ENCODE measurements around the gene GABRR3. TPM values are rescaled to one million over a fixed set of nuclear protein-coding genes. Genes with fewer than 3 reads are reported as not detected.

The GABRR3 gene
- not detected for total RNA-seq
- long read RNA-seq = 0 reads

GRCh38 chr3:98035208-98035607 lies at the start of gene GABRR3:
Gene GABRR3, minus strand, starts transcription at chr3:98035315. Its CDS starts 328 bp downstream, at chr3:98034987.
- intact Hi-C loops (cut with micrococcal nuclease) = no loop called here

GRCh38 chr3:98073486-98073885 lies 38.4 kb upstream of the GABRR3 start:
- Histone ChIP-seq H3K36me3 (no peaks in the 10 kb centered on the region), H3K4me3 (no peak overlapping the region), H3K27ac (replicated peaks) (no peak overlapping the region), H3K4me1 (no peaks in the 10 kb centered on the region), H3K27me3 (ENCODE audit: low read depth) (no peaks in the 10 kb centered on the region), H3K9me3 (replicated peaks) (no peaks in the 10 kb centered on the region)
- intact Hi-C loops (cut with micrococcal nuclease) = no loop called here
- TF ChIP-seq CTCF (IDR thresholded peaks at IDR 0.05; ENCODE audit: borderline replicate concordance) = no peak
- no peak for DNase-seq

More at GRCh38 chr3:98035208-98035607, at the start of gene GABRR3:
- no peak for TF ChIP-seq CTCF (IDR thresholded peaks at IDR 0.05; ENCODE audit: borderline replicate concordance)
- DNase-seq = no peak
- Histone ChIP-seq H3K36me3 (no peaks in the 10 kb centered on the region), H3K4me1 (peaks cover 5% of the 10 kb centered on the region), H3K27ac (replicated peaks) (no peak within 1 kb of the TSS), H3K4me3 (no peak within 1 kb of the TSS), H3K27me3 (ENCODE audit: low read depth) (peaks cover 48% of the 10 kb centered on the region), H3K9me3 (replicated peaks) (no peaks in the 10 kb centered on the region)

- no peaks in the 10 kb centered on the region for H3K36me3 ChIP-seq
- H3K27me3 ChIP-seq (ENCODE audit: low read depth) = no peaks in the 10 kb centered on the region
- no peaks in the 10 kb centered on the region for H3K9me3 ChIP-seq (replicated peaks)
- intact Hi-C loops (cut with micrococcal nuclease) = no loop called here
- no peak for DNase-seq
- TF ChIP-seq CTCF (IDR thresholded peaks at IDR 0.05; ENCODE audit: borderline replicate concordance) = no peak
- no peak overlapping the region for H3K27ac ChIP-seq (replicated peaks)
- H3K4me3 ChIP-seq = no peak overlapping the region
- H3K4me1 ChIP-seq = no peaks in the 10 kb centered on the region
These were observed 35.7 kb upstream of the GABRR3 start for GRCh38 chr3:98070840-98071239.

GRCh38 chr3:98068824-98069223 lies 33.7 kb upstream of the GABRR3 start:
- H3K9me3 ChIP-seq (replicated peaks) = no peaks in the 10 kb centered on the region
- H3K36me3 ChIP-seq = no peaks in the 10 kb centered on the region
- intact Hi-C loops (cut with micrococcal nuclease) = no loop called here
- no peaks in the 10 kb centered on the region for H3K4me1 ChIP-seq
- no peak overlapping the region for H3K4me3 ChIP-seq
- H3K27ac ChIP-seq (replicated peaks) = no peak overlapping the region
- peaks cover 8% of the 10 kb centered on the region for H3K27me3 ChIP-seq (ENCODE audit: low read depth)
- TF ChIP-seq CTCF (IDR thresholded peaks at IDR 0.05; ENCODE audit: borderline replicate concordance) = no peak
- no peak for DNase-seq

GRCh38 chr3:98058244-98058960 lies 23.3 kb upstream of the GABRR3 start:
- H3K36me3 ChIP-seq = no peaks in the 10 kb centered on the region
- H3K27me3 ChIP-seq (ENCODE audit: low read depth) = no peaks in the 10 kb centered on the region
- H3K27ac ChIP-seq (replicated peaks) = no peak overlapping the region
- no peaks in the 10 kb centered on the region for H3K4me1 ChIP-seq
- TF ChIP-seq CTCF (IDR thresholded peaks at IDR 0.05; ENCODE audit: borderline replicate concordance) = no peak
- intact Hi-C loops (cut with micrococcal nuclease) = no loop called here
- no peak for DNase-seq
- H3K9me3 ChIP-seq (replicated peaks) = no peaks in the 10 kb centered on the region
- no peak overlapping the region for H3K4me3 ChIP-seq

All from left ventricle myocardium inferior (tissue), 1 donor.